GM18868 (cell line): ENCODE results near the gene VWA3A.
"Not testable (repeated sequence)": the region's sequence is repeated elsewhere in the genome, so short reads cannot be mapped to it uniquely, and the experiment has no call there.

Experiments
- ATAC-seq: cut with Tn5 transposase; IDR thresholded peaks from one replicate; pipeline ENCODE4 v1.9.1; 2021; ENCODE audit warnings: mild to moderate bottlenecking, moderate library complexity; ENCODE audit not compliant: unreplicated experiment

The VWA3A gene

GRCh38 chr16:22181843-22182242, 89.5 kb downstream of the VWA3A start:
- ATAC-seq: no peak

GRCh38 chr16:22183335-22183734, 91.0 kb downstream of the VWA3A start:
- ATAC-seq: no peak

GRCh38 chr16:22183901-22184614, 91.7 kb downstream of the VWA3A start:
- ATAC-seq: no peak

- ATAC-seq: no peak
Observed at GRCh38 chr16:22184615-22184968, 92.3 kb downstream of the VWA3A start.

GRCh38 chr16:22186517-22186916, 94.2 kb downstream of the VWA3A start:
- ATAC-seq: no peak

- ATAC-seq: no peak
Observed at GRCh38 chr16:22188267-22188594, 95.9 kb downstream of the VWA3A start.

- no peak for ATAC-seq
Observed at GRCh38 chr16:22188595-22189442, 96.5 kb downstream of the VWA3A start.

GRCh38 chr16:22189473-22190080, 97.2 kb downstream of the VWA3A start:
- ATAC-seq: no peak

GRCh38 chr16:22190081-22190775, 97.9 kb downstream of the VWA3A start:
- ATAC-seq: peak; percentile 54

- ATAC-seq: peak; percentile 45
Observed at GRCh38 chr16:22190776-22191531, 98.6 kb downstream of the VWA3A start.

- ATAC-seq: no peak
Observed at GRCh38 chr16:22191532-22192260, 99.4 kb downstream of the VWA3A start.

GRCh38 chr16:22192261-22193062, 100.1 kb downstream of the VWA3A start:
- ATAC-seq: peak; percentile 23

- ATAC-seq: no peak
Observed at GRCh38 chr16:22193063-22193411, 100.7 kb downstream of the VWA3A start.

- no peak for ATAC-seq
Observed at GRCh38 chr16:22194707-22195444, 102.5 kb downstream of the VWA3A start.

- no peak for ATAC-seq
Observed at GRCh38 chr16:22195445-22195694, 103.0 kb downstream of the VWA3A start.

GRCh38 chr16:22195695-22196558, 103.6 kb downstream of the VWA3A start:
- ATAC-seq: no peak

- ATAC-seq: not testable (repeated sequence)
Observed at GRCh38 chr16:22196559-22197168, 104.3 kb downstream of the VWA3A start.
